ENCODE measurements around the gene APH1B.

- TF ChIP-seq CTCF (IDR thresholded peaks at IDR 0.05), result no peak
- no peak for TF ChIP-seq POLR2A (IDR thresholded peaks at IDR 0.05)
These were observed 20.8 kb upstream of the APH1B start for GRCh38 chr15:63256433-63257274.

All from ovary (tissue), 3 donors.